ENCODE data around the gene NRXN3.

NRXN3 gene

DNA sequence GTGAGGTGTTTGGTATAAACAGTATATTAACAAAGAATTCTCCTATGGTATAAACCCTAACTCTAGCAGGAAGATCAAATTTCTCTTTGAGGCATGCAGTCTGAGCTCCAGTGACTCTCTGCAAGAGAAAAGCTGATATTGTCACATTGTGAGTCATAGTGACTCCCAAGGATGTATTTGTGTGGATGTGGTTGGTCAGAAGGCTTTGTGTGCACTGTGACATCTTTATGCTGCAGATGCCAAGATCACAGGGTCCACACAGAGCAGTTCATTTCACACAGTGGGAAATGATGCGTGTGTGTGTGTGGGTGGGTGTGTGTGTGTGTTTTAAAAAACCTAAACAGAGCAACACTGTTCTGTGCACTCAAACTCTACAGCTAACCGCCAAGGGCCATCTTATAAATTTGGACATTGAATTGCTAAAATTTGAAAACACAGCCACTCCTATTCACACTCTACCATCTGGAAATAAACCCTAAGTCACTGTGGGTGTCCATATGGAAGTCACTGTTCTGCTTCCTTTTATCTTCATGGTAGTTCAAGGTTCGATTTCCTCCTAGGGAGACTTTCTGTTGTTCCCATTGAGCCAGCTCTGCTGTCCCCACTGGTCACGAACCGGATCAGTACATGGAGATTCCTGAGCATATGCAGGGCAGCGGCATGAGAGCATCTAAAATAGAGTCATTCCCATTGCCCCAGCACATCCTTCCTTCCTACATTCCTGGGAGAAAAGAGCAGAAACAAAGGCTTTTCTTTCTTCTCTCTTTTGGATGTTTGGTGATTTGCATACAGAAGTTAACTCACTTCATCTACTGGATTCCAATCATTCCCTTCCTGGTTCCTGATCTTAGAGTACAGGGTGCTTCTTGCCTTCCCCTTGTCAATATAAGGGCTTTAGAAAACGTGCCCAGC is 1313.6 kb downstream of the NRXN3 start:
- H3K4me3 ChIP-seq (ENCODE audit: low read depth, low read length) = no peak overlapping the region
- TF ChIP-seq, protein P1, sequence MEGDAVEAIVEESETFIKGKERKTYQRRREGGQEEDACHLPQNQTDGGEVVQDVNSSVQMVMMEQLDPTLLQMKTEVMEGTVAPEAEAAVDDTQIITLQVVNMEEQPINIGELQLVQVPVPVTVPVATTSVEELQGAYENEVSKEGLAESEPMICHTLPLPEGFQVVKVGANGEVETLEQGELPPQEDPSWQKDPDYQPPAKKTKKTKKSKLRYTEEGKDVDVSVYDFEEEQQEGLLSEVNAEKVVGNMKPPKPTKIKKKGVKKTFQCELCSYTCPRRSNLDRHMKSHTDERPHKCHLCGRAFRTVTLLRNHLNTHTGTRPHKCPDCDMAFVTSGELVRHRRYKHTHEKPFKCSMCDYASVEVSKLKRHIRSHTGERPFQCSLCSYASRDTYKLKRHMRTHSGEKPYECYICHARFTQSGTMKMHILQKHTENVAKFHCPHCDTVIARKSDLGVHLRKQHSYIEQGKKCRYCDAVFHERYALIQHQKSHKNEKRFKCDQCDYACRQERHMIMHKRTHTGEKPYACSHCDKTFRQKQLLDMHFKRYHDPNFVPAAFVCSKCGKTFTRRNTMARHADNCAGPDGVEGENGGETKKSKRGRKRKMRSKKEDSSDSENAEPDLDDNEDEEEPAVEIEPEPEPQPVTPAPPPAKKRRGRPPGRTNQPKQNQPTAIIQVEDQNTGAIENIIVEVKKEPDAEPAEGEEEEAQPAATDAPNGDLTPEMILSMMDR (IDR thresholded peaks at IDR 0.05; ENCODE audit: low read depth, low read length, missing control alignments) = no peak
- no peak for DNase-seq (ENCODE audit: low read depth)

DNA sequence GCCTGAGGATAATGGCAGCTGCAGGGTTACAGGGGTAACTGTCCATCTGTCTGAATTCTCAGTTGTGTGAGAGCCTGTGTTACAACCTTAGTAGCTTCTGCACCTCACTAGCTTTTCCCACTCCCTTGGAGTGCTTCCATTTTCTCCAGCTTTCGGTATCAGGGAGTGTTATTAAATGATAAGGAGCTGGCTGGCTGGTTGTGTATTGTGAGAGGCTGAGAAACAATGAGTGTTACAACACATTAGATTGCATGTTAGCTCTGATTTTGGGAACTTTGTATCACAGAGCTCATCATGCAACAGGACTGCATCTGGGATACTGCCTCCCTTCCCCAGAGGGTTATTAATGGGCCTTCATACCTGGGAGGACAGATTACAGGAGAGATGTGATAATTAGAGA is 1317.5 kb downstream of the NRXN3 start:
- H3K4me3 ChIP-seq (ENCODE audit: low read depth, low read length) = no peak overlapping the region

DNA sequence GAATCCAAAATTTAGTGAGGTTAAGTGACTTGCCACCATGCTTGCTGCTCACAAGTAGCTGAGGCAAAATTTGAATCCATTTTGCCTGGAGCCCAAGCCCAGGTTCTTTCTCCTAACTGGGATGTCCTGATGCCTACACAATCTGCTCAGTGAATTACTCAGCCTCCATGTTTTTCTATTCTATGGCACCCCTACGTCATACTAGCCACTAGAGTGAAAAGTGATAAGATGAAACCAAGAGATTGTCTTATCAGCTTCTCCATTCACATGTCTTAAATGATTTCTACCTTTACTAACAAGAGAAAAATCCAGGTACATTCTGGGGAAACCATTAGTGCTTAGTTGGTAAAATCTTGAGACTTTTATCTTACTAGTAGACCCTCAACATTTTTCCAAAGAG is 1321.0 kb downstream of the NRXN3 start:
- TF ChIP-seq, protein P1 (IDR thresholded peaks at IDR 0.05; ENCODE audit: low read depth, low read length, missing control alignments) = no peak
- H3K4me3 ChIP-seq (ENCODE audit: low read depth, low read length) = no peak overlapping the region
- DNase-seq (ENCODE audit: low read depth) = no peak

More for the DNA sequence above, 1317.5 kb downstream of the NRXN3 start:
- DNase-seq (ENCODE audit: low read depth) = no peak
- TF ChIP-seq, protein P1 (IDR thresholded peaks at IDR 0.05; ENCODE audit: low read depth, low read length, missing control alignments) = no peak

DNA sequence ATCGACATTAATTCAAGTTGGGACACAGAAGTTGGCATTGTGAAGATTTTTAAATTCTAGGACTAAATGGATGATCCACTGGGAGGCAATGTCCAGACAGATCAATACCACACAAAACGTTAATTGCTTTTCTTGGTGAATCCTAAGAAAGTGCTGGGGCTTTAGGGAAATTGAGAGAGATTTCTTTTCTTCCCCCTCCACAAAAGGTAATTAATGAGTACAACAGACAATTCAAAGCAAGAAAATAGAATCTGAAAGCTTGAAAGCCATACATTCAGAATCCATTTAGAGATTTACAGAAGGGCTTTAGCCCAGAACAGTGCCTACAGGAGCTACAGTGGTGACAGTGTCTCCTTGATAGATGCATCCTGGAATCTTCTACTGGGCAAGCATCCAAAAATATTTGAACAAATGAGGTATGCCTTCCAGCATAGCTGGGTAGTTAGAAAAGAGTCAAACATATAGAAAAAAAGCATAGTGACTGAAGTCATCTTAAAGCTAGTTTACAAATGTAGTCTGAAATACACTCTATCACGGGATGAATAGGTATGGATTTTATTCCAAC is 1323.0 kb downstream of the NRXN3 start:
- TF ChIP-seq, protein P1 (IDR thresholded peaks at IDR 0.05; ENCODE audit: low read depth, low read length, missing control alignments) = no peak
- no peak overlapping the region for H3K4me3 ChIP-seq (ENCODE audit: low read depth, low read length)
- no peak for DNase-seq (ENCODE audit: low read depth)

DNA sequence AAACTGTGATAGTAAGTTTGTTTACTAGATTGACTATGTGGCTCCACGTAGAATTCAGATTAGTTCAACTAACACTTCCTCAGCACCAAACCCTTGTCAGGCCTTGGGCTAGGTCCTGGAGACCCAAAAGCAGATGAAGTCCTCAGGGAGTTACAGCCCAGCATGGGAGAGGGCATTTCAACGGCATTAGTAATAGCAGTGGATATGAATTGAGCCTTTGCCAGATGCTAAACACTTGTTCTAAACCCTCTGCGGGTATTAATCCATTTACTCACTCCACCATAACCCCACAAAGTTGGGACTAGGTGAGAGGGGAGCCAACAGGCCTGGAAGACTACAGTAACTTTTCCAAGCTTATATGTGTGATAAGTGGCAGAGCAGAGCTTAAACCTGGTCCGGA is 1326.5 kb downstream of the NRXN3 start:
- no peak overlapping the region for H3K4me3 ChIP-seq (ENCODE audit: low read depth, low read length)
- DNase-seq (ENCODE audit: low read depth) = no peak
- TF ChIP-seq, protein P1 (IDR thresholded peaks at IDR 0.05; ENCODE audit: low read depth, low read length, missing control alignments) = no peak

DNA sequence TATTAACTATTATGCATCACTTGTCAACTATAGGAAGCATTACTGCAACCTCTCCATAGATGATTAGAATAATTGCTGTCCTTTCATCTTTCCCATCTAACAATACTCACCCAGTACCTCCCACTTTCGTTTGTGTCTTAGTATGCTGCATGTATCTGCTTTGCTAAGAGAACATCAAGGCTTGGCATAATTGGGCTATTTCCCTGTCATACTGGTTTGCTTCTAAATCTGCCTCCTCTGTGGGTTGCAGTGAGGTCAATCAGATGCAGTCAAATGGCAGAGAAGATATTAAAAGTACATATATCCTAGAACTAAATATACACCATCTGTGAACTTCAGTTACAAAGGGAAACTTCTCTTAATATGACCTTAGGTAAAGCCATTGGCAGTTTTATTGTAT is 1330.3 kb downstream of the NRXN3 start:
- no peak for DNase-seq (ENCODE audit: low read depth)
- TF ChIP-seq, protein P1 (IDR thresholded peaks at IDR 0.05; ENCODE audit: low read depth, low read length, missing control alignments) = no peak
- no peak overlapping the region for H3K4me3 ChIP-seq (ENCODE audit: low read depth, low read length)
